Right lobe of liver (tissue), 4 donors: ENCODE results near the gene KIF13A.

Experiments
- POLR2A ChIP-seq: fragments of 450-650 bp; IDR thresholded peaks from one replicate; pipeline ENCODE4 v1.6.1; 2017; ENCODE audit warnings: antibody characterized with exemption, mild to moderate bottlenecking
- TF ChIP-seq, protein P1 (sequence below), 4 donors: fragments of 200-600 bp in 3 of 4; fragments of 450-650 bp in 1 of 4; IDR thresholded peaks; one replicate each; pipeline versions ENCODE4 v1.5.1 to v1.8.0; 2016 to 2022; ENCODE audit warnings: antibody characterized with exemption in 4 of 4, mild to moderate bottlenecking in 2 of 4
- donor health status: DM: no; HTN: no; CAD: no.
- donor health status: DM: no; HTN: no; CAD: no.
- donor health status: DM: no; HTN: yes; CAD: no.

GRCh38 chr6:17730078-17730704, 257.2 kb downstream of the KIF13A start:
- TF ChIP-seq, protein P1, sequence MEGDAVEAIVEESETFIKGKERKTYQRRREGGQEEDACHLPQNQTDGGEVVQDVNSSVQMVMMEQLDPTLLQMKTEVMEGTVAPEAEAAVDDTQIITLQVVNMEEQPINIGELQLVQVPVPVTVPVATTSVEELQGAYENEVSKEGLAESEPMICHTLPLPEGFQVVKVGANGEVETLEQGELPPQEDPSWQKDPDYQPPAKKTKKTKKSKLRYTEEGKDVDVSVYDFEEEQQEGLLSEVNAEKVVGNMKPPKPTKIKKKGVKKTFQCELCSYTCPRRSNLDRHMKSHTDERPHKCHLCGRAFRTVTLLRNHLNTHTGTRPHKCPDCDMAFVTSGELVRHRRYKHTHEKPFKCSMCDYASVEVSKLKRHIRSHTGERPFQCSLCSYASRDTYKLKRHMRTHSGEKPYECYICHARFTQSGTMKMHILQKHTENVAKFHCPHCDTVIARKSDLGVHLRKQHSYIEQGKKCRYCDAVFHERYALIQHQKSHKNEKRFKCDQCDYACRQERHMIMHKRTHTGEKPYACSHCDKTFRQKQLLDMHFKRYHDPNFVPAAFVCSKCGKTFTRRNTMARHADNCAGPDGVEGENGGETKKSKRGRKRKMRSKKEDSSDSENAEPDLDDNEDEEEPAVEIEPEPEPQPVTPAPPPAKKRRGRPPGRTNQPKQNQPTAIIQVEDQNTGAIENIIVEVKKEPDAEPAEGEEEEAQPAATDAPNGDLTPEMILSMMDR (IDR thresholded peaks at IDR 0.05), result no peak
- no peak for TF ChIP-seq POLR2A
